NB4 (cell line): Measurements from ENCODE around the gene ECPAS.

ENCODE experiments used
- DNase-seq: peaks from one replicate; pipeline ENCODE4 v3.0.0; 2010; ENCODE audit warnings: low read depth
- H3K4me3 ChIP-seq: one replicate; pipeline ENCODE4 v1.5.1; 2011; ENCODE audit warnings: mild to moderate bottlenecking, low read depth, low read length, moderate library complexity
- CTCF ChIP-seq: IDR thresholded peaks from one replicate; pipeline ENCODE4 v1.5.1; 2012; ENCODE audit warnings: low read depth, low read length
- MAX ChIP-seq: IDR thresholded peaks from 2 replicates; pipeline ENCODE4 v1.6.1; 2011; ENCODE audit warnings: low read depth, low read length
- MYC ChIP-seq: IDR thresholded peaks from 2 replicates; pipeline ENCODE4 v1.6.1; 2011; ENCODE audit warnings: low read depth, low read length
- POLR2A ChIP-seq: IDR thresholded peaks from 2 replicates; pipeline ENCODE4 v1.6.1; 2011; ENCODE audit warnings: mild to moderate bottlenecking; ENCODE audit not compliant: insufficient read length; ENCODE audit errors: extremely low read depth

Gene ECPAS

DNA sequence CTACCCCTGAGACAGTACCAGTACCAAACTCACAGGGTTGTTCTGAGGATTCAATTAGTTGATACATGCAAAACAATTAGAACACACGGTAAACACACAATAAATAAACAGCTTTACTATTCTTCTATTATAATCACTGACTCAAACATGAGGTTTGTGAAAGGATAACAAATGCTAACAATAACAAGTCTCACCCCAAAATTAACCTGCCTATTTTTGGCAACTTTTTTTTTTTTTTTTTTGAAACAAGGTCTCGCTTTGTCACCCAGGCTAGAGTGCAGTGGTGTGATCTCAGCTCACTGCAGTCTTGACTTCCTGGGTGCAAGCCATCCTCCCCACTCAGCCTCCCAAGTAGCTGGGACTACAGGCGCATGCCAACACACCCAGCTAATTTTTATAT, 6.5 kb downstream of the ECPAS start:
- no peak overlapping the region for H3K4me3 ChIP-seq
- no peak for TF ChIP-seq CTCF
- TF ChIP-seq POLR2A = no peak
- no peak for TF ChIP-seq MAX
- no peak for TF ChIP-seq MYC
- DNase-seq = no peak

DNA sequence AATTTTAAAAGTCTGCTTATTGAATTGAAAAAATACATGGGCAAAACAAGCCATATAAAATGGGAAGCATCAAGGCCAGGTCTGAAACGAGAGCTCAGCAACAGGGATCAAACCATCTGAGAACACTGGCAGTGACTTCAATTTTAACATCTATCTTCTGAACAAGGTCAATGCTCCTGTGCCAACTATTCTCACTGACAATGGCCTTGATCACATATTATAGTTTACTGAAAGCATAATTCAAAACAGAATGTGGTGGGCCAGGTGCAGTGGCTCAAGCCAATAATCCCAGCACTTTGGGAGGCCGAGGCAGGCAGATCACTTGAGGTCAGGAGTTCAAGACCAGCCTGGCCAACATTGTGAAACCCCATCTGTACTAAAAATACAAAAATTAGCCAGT, 9.0 kb downstream of the ECPAS start:
- DNase-seq = no peak
- TF ChIP-seq MYC = no peak
- no peak for TF ChIP-seq POLR2A
- no peak for TF ChIP-seq MAX
- TF ChIP-seq CTCF = no peak

DNA sequence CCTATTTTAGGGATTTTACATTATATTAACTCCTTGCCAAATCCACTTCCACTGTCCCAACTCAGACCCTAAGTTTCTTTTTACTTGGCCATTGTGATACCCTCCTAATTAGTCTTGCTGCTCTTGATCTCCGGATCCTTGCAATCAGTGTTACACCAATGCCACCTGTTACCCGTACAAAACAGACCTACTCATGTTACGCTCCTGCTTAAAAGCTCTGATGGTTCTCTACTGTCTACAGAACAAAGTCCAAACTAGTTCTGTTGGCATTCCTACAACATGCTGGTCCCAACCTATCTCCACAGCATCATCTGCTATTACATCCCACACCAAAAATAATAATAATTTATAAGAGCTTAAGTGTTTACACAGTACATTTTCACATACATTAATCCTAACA, 9.8 kb downstream of the ECPAS start:
- no peak overlapping the region for H3K4me3 ChIP-seq
- TF ChIP-seq CTCF = no peak
- TF ChIP-seq MYC = no peak
- no peak for TF ChIP-seq MAX
- TF ChIP-seq POLR2A = no peak
- DNase-seq = no peak

More for the DNA sequence above, 9.0 kb downstream of the ECPAS start:
- no peak overlapping the region for H3K4me3 ChIP-seq

GRCh38 chr9:111467778-111468367, 16.3 kb downstream of the ECPAS start:
- no peak overlapping the region for H3K4me3 ChIP-seq
- no peak for DNase-seq
- TF ChIP-seq MAX (no peak), POLR2A (no peak), CTCF (no peak), MYC (no peak)

GRCh38 chr9:111463048-111463447, 21.1 kb downstream of the ECPAS start:
- no peak for DNase-seq
- TF ChIP-seq MAX (no peak), POLR2A (no peak), CTCF (no peak), MYC (no peak)
- no peak overlapping the region for H3K4me3 ChIP-seq
